ENCODE data around the gene RASSF8. TPM values are rescaled to one million over a fixed set of nuclear protein-coding genes. Genes with fewer than 3 reads are reported as not detected.

The RASSF8 gene
- total and polyA plus RNA-seq, 9 of the 15 experiments (the other 6 are each of a cell fraction or from before 2014, with no cell fraction given), result 0.01 to 0.36 (median 0.12) TPM; not detected in 1

- no peak for TF ChIP-seq FOXA1 (IDR thresholded peaks at IDR 0.05; ENCODE audit: borderline replicate concordance)
- no peak for TF ChIP-seq CHD1 (IDR thresholded peaks at IDR 0.05; ENCODE audit: low read length)
- no peak for TF ChIP-seq GTF2F1 (IDR thresholded peaks at IDR 0.05; ENCODE audit: low read depth, low read length)
- no peak for TF ChIP-seq CBFA2T2 (conservative IDR thresholded peaks at IDR 0.05)
- no peak for TF ChIP-seq HMG20B (CRISPR knock-in tag; IDR thresholded peaks at IDR 0.05)
- no peak for TF ChIP-seq ZNF143 (CRISPR knock-in tag; IDR thresholded peaks at IDR 0.05)
- no peak for TF ChIP-seq THAP7 (CRISPR knock-in tag; IDR thresholded peaks at IDR 0.05)
- TF ChIP-seq BRF2 (IDR thresholded peaks at IDR 0.05; ENCODE audit: borderline replicate concordance, insufficient read depth, insufficient read length), result no peak
- no peak for TF ChIP-seq HIVEP1 (CRISPR knock-in tag; IDR thresholded peaks at IDR 0.05)
- TF ChIP-seq THRAP3 (IDR thresholded peaks at IDR 0.05; ENCODE audit: borderline replicate concordance), result no peak
- no peak for TF ChIP-seq CTBP1 (IDR thresholded peaks at IDR 0.05; ENCODE audit: borderline replicate concordance)
- TF ChIP-seq ATF7 (IDR thresholded peaks at IDR 0.05), result no peak
- TF ChIP-seq CBX3 (IDR thresholded peaks at IDR 0.05; ENCODE audit: borderline replicate concordance in 1 of 2, low read length in 2 of 2), result no peak
- no peak for TF ChIP-seq CCNT2 (IDR thresholded peaks at IDR 0.05; ENCODE audit: borderline replicate concordance, extremely low read depth, insufficient read length, low read depth, low read length)
- no peak for TF ChIP-seq FOXP1 (CRISPR knock-in tag; IDR thresholded peaks at IDR 0.05)
- no peak for TF ChIP-seq PCBP1 (IDR thresholded peaks at IDR 0.05; ENCODE audit: low read depth, low read length, poor library complexity, severe bottlenecking)
- BruUV-seq (replicated peaks), result no TSS peak
- Histone ChIP-seq H3K79me2 (ENCODE audit: control insufficient read depth, insufficient read depth, low read length) (no peaks in the 10 kb centered on the region), H3K27ac (ENCODE audit: extremely low read depth, low read depth, low read length) (no peak overlapping the region), H3K4me2 (ENCODE audit: insufficient read depth, low read length) (no peak overlapping the region), H3K9ac (ENCODE audit: insufficient read depth in 1 of 2, low read depth in 2 of 2, low read length in 2 of 2) (no peak overlapping the region), H3K4me3 (no peak overlapping the region), H4K20me1 (replicated peaks; ENCODE audit: control insufficient read depth, insufficient read depth, low read length) (peaks cover 3% of the 10 kb centered on the region; the same call in 1 of the 2 replicates), H3K27me3 (ENCODE audit: control insufficient read depth in 2 of 2, insufficient read depth in 2 of 2, low read length in 2 of 2) (peaks cover 0 to 16% of the 10 kb centered on the region in 2 experiments; a peak in 2 of 5 replicates), H3K4me1 (replicated peaks in 1 of 2; ENCODE audit: control insufficient read depth in 2 of 2, insufficient read depth in 2 of 2, low read length in 2 of 2) (no peaks in the 10 kb centered on the region), H3K9me3 (replicated peaks; ENCODE audit: control insufficient read depth, insufficient read depth, low read depth, low read length) (no peaks in the 10 kb centered on the region), H3K9me1 (ENCODE audit: control insufficient read depth, insufficient read depth, low read length) (no peaks in the 10 kb centered on the region), H3K36me3 (ENCODE audit: control insufficient read depth, insufficient read depth, low read length) (no peaks in the 10 kb centered on the region), H2AFZ (ENCODE audit: low read depth, low read length) (no peak overlapping the region)
- intact Hi-C loops (cut with micrococcal nuclease), result no loop called here
- ATAC-seq (no peak), FAIRE-seq (no peak), DNase-seq (ENCODE audit: extremely low read depth in 1 of 4, low spot score in 3 of 4) (no peak)
- in situ Hi-C loops (cut with MboI), result no loop called here
- CTCF ChIA-PET (ENCODE audit: low intra/inter-chr PET ratio), result no interaction called here
- WGBS (ENCODE audit: insufficient coverage, low coverage, missing lambda C conversion rate), result 4% methylated on average over 2 of the region's 2 CpGs
- POLR2A ChIA-PET, result no interaction called here
Measured at GRCh38 chr12:25971654-25972041, 13.2 kb downstream of the RASSF8 start.
